ENCODE data around the gene MYLK2.

The MYLK2 gene

DNA sequence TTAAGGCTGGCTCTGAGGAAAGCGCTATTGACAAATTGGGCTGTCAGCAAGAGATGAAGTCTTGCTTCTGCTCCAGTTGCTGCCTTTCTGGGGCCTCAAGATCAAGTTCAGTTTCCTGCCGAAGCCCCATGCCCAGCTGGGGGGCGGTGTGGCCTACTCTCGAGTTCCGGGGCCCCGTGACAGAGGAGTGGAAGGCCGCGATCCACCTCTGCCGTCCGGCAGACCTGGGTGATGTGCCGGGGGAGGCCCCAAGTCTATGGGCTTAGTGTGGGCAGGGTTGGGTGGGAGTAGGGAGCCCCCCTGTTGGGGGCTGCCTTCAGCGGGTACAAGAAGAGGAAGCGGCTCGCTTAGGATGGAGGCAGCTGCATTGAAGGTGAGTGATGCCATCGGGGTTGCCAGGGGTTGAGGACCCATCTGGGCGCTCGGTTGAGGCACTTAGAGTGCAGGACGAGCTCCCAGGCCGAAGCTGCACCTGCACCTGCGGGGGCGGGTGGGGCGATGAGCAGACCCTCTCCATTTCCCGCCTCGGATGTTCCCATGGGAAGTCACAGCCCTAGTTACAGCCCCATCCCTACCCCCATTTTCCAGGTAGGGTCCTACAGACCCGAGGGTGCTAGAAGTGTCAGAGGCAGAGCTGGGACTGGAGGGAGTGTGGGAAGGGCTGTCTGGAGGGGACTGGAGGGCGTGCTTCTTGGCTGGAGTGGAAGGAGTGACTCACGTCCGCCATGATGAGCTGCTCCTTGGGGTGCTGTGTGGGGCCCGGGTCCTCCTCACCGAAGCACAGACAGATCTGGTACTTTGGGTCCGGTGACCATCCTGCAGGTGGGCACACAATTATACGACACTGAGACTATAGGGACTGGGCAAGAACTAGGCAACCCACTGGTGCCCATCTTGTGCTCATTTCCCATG is 29.2 kb downstream of the MYLK2 start:
- no peak overlapping the region for H3K4me3 ChIP-seq (ENCODE audit: low read depth, low read length)
- TF ChIP-seq, protein P1, sequence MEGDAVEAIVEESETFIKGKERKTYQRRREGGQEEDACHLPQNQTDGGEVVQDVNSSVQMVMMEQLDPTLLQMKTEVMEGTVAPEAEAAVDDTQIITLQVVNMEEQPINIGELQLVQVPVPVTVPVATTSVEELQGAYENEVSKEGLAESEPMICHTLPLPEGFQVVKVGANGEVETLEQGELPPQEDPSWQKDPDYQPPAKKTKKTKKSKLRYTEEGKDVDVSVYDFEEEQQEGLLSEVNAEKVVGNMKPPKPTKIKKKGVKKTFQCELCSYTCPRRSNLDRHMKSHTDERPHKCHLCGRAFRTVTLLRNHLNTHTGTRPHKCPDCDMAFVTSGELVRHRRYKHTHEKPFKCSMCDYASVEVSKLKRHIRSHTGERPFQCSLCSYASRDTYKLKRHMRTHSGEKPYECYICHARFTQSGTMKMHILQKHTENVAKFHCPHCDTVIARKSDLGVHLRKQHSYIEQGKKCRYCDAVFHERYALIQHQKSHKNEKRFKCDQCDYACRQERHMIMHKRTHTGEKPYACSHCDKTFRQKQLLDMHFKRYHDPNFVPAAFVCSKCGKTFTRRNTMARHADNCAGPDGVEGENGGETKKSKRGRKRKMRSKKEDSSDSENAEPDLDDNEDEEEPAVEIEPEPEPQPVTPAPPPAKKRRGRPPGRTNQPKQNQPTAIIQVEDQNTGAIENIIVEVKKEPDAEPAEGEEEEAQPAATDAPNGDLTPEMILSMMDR (IDR thresholded peaks at IDR 0.05; ENCODE audit: low read depth, low read length): no peak

DNA sequence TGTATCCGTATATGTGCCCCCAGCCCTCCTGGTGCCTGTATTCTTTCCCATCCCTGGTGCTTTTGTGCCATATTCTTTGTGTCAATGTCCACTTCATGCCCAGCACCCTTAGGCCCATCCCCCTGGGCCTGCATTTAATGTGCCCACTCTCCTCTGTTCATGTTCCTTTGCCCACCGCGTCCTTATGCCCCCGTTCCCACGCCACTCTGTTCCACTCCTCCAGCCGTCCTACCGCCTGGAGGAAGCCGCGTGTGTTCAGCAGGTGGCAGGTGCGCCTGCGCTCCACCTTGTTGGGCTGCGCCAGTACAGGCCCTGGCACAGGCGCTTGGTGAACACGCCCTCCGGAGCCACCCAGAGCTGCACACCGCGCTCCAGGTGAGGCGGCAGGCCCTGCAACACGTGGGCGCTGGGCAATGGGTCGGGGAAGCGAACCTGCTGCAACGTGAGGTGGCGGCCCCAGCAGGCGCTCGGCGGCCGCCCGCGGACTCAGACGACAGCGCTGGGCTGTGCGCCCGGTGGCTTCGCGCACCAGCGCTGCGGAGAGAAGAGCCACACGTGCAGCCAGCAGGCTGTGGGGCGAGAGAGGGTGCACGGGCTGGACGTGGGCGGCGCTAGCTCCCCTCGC is 30.3 kb downstream of the MYLK2 start:
- no peak overlapping the region for H3K4me3 ChIP-seq (ENCODE audit: low read depth, low read length)
- TF ChIP-seq, protein P1 (IDR thresholded peaks at IDR 0.05; ENCODE audit: low read depth, low read length): no peak

DNA sequence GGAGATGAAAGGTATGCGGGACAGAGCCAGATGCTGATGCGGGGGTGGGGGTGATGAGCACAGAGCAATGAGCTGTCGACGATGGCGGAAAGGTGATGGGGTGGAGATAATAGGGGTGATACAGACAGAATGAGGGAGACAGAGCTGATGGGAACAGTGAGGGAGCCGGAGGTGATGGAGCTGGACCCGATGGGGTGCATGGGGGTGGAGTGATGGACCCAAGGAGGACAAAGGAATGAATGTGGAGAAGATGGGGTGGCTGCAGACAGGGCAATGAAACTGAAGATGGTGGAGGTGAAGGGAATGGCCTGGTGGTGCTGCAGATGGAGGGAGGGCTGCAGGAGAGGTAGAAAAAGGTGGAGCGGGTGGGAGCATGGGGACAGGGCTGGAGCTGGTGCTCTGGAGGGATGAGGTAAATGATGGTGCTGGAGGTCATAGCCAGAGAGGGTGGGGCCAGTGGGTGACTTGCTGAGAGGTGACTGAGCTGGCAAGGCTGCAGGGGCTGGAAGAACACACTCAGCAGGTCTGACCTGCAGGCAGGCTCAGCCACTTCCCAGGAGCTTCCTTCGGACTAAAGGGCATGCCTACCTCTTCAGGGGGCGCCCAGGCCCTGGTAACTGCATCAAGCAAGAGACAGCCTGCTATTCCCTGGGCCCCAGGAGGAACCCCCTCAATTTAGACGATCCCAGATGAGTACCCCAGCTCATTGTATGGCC is 32.2 kb downstream of the MYLK2 start:
- no peak overlapping the region for H3K4me3 ChIP-seq (ENCODE audit: low read depth, low read length)
- TF ChIP-seq, protein P1 (IDR thresholded peaks at IDR 0.05; ENCODE audit: low read depth, low read length): no peak

DNA sequence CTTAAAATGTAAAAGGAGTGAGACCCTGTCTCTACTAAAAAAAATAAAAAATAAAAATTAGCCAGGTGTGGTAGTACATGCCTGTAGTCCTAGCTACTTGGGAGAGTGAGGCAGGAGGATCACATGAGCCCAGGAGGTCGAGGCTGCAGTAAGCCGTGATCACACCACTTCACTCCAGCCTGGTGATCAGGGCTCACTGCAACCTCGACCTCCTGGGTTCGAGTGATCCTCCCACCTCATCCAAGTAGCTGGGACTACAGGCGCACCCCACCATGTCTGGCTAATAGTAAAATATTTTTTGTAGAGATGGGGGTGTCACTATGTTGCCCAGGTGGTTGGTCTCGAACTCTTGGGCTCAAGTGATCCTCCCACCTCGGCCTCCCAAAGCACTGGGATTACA is 34.3 kb downstream of the MYLK2 start:
- TF ChIP-seq, protein P1 (IDR thresholded peaks at IDR 0.05; ENCODE audit: low read depth, low read length): no peak
- H3K4me3 ChIP-seq (ENCODE audit: low read depth, low read length): no peak overlapping the region

DNA sequence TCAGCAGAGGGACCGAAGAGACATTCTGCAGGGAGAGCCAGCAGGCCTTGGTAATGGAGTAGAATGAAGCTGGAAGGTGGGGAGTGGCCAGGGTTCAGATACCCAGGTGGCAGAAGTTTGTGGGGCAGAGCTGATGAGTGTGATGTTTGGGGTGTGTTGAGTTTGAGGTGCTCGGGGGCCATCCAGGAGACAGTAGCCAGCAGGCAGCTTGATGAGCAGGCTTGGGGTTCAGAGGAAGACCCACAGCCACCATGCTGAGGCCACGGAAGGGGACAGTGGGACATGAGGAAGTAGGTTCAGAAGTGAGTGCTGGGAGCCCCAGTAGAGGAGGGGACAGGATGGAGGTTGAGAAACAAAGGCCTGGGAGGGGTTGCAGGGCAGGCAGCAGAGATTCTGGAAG is 37.4 kb downstream of the MYLK2 start:
- H3K4me3 ChIP-seq (ENCODE audit: low read depth, low read length): no peak overlapping the region
- TF ChIP-seq, protein P1 (IDR thresholded peaks at IDR 0.05; ENCODE audit: low read depth, low read length): no peak

DNA sequence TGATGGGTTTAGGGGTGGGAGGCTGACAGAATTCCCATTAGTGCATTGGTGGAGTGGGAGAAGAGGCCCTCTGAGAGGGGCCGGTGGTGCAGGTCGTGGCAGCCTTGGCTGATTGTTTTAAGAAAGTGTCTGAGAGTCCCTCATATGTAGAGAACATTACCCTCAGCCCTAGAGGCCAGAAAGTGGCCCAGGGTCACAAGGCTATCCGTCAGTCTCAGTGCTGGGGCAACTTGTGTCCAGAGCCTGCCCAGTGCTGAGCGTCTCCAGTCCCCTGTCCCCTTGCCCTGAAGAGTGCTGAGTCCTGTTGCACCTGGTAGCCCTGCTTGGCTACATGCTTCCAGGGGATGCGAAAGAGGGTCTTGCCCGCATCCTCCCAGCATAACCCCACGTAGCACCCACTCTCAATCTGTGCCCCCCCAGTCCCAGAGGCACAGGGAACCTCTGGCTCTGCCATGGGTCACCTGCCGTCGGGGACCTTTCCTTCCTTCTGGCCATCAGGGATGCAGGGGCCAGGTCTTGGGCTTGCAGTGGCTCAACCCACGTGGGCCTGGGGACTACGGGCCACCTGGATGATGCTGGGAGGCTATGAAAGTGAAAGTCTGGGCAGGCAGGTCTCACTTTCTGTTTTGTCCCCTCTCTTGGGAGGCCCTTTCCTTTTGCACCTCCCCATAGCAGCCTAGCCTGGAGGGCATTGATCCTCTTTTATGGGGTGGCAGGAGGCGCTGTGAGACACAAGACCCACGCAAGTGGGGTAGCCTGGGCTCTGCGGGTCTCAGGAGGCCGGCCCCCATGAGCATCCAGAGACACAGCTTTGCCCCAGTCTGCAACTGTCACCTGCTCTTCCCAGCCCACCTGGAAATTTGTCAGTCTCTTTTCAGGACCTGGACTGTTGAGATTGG is 39.0 kb downstream of the MYLK2 start:
- TF ChIP-seq, protein P1 (IDR thresholded peaks at IDR 0.05; ENCODE audit: low read depth, low read length): no peak

More for the DNA sequence above, 39.0 kb downstream of the MYLK2 start:
- H3K4me3 ChIP-seq (ENCODE audit: low read depth, low read length): no peak overlapping the region

Measured in WI38 (cell line).